Measurements from ENCODE around the gene LRRTM4.

GRCh38 chr2:77013457-77013856, 508.7 kb downstream of the LRRTM4 start:
- no peak for TF ChIP-seq CTCF (conservative IDR thresholded peaks at IDR 0.05; ENCODE audit: low read depth in 2 of 2)
- no peak for TF ChIP-seq EZH2phosphoT487 (IDR thresholded peaks at IDR 0.05; ENCODE audit: unreplicated experiment)
- no peak for TF ChIP-seq POLR2AphosphoS5 (IDR thresholded peaks at IDR 0.05; ENCODE audit: low read depth)
- TF ChIP-seq EZH2 (IDR thresholded peaks at IDR 0.05; ENCODE audit: low read depth, unreplicated experiment) = no peak
- TF ChIP-seq ETS1 (IDR thresholded peaks at IDR 0.05) = no peak
- TF ChIP-seq CREB1 (CRISPR knock-in tag; IDR thresholded peaks at IDR 0.05; ENCODE audit: low read depth) = no peak
- no peak for TF ChIP-seq JUNB (IDR thresholded peaks at IDR 0.05; ENCODE audit: unreplicated experiment)
- TF ChIP-seq ZNF462 (CRISPR knock-in tag; IDR thresholded peaks at IDR 0.05) = no peak
- no peak for TF ChIP-seq REST (IDR thresholded peaks at IDR 0.05; ENCODE audit: unreplicated experiment)
- no peak for TF ChIP-seq NANOG (IDR thresholded peaks at IDR 0.05; ENCODE audit: borderline replicate concordance)
- no peak for TF ChIP-seq ZNF331 (CRISPR knock-in tag; IDR thresholded peaks at IDR 0.05; ENCODE audit: low read depth)
- TF ChIP-seq ZNF114 (CRISPR knock-in tag; IDR thresholded peaks at IDR 0.05) = no peak
